ENCODE results near the gene TRIO.

The TRIO gene

DNA sequence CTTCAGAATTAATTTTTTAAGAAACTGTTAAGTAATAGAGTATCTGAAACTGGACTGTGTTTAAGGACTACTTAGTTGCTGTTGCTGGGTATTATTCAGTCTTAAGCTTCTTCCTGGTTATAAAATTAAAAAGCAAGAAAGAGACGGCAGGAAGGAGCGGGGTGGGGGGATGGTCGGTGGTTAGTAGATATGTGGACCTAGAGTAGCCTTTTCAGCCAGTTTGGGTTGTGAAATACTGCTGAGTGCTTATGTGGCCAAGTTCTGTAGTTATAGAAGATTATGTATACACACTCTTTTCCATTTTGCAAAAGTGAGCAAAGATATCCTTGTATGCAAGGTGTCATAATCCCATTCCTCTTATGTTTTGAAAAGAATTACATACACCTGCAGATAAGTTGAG, 28.5 kb downstream of the TRIO start:
- DNase-seq (ENCODE audit: low read depth), result peak; percentile 65
- H3K4me3 ChIP-seq (ENCODE audit: control insufficient read depth, low read depth, low read length), result no peak overlapping the region
- TF ChIP-seq, protein P1, sequence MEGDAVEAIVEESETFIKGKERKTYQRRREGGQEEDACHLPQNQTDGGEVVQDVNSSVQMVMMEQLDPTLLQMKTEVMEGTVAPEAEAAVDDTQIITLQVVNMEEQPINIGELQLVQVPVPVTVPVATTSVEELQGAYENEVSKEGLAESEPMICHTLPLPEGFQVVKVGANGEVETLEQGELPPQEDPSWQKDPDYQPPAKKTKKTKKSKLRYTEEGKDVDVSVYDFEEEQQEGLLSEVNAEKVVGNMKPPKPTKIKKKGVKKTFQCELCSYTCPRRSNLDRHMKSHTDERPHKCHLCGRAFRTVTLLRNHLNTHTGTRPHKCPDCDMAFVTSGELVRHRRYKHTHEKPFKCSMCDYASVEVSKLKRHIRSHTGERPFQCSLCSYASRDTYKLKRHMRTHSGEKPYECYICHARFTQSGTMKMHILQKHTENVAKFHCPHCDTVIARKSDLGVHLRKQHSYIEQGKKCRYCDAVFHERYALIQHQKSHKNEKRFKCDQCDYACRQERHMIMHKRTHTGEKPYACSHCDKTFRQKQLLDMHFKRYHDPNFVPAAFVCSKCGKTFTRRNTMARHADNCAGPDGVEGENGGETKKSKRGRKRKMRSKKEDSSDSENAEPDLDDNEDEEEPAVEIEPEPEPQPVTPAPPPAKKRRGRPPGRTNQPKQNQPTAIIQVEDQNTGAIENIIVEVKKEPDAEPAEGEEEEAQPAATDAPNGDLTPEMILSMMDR (conservative IDR thresholded peaks at IDR 0.05; ENCODE audit: control insufficient read depth, insufficient read depth, low read depth, low read length), result no peak

DNA sequence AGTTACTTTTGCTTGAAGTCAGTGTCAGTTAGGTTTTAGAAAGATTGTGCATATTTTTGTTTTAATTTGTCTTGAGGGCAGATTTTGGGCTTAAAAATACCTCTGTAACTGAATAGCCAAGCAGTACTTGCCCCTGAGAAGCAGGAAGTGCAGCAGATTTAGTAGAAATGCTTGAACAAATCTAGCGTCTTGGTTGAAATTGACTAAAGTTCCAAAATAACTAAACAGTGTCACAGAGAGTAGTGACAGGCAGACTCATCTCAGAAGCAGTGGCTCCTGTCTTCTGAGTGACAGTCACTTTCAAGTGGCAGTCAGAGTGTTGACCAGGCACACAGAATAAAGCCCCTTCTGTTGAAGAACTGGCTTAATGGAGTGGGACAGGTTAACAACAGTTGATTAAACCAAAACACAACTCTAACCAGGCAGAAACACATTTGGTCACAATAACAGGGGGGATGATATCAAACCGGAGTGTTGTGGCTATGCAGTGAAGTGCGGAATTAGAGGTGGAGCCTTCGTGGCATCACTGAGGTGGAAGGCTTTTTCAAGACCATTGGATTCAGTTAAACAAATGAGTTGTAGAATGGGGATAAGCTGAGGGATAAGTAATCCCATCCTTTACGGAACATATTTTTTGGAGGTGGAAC, 29.1 kb downstream of the TRIO start:
- TF ChIP-seq, protein P1 (conservative IDR thresholded peaks at IDR 0.05; ENCODE audit: control insufficient read depth, insufficient read depth, low read depth, low read length), result no peak
- no peak overlapping the region for H3K4me3 ChIP-seq (ENCODE audit: control insufficient read depth, low read depth, low read length)
- no peak for DNase-seq (ENCODE audit: low read depth)

DNA sequence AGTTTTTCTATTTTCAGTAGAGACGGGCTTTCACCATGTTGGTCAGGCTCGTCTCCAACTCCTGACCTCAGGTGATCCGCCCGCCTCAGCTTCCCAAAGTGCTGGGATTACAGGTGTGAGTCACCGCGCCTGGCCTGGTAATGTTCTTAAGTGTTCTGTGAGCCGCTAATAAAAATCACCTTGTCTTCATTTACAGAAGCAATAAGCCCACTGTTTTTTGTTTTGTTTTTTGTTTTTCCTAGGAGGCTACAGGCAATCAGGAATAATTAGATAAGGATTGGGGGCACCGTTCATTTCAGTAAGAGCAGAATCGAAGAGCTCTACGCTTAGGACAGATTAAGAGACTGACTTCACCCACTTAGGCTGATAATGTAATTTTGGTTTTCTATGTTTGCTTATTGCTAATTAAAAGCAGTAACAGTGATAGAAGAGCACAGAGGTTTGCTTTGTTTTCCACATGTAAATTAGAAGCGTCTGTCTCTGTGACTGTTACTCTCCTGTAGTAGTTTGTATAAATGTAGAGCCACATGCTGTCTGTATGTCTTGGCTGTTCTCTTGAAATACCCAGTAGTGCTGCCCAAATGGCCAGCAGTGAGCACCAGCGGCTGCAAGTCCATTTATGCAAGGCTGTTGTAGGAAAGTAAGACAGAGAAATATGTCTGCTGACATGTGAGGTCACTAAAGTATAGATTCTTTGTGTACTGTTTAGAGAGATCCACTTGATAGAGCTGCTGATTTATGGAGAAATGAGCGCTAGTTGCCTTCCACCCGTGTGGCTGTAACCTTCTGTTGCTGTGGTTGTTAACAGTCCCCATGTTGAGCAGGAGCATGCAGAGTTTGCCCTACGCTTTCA, 30.5 kb downstream of the TRIO start:
- TF ChIP-seq, protein P1 (conservative IDR thresholded peaks at IDR 0.05; ENCODE audit: control insufficient read depth, insufficient read depth, low read depth, low read length), result no peak
- DNase-seq (ENCODE audit: low read depth), result no peak
- no peak overlapping the region for H3K4me3 ChIP-seq (ENCODE audit: control insufficient read depth, low read depth, low read length)

DNA sequence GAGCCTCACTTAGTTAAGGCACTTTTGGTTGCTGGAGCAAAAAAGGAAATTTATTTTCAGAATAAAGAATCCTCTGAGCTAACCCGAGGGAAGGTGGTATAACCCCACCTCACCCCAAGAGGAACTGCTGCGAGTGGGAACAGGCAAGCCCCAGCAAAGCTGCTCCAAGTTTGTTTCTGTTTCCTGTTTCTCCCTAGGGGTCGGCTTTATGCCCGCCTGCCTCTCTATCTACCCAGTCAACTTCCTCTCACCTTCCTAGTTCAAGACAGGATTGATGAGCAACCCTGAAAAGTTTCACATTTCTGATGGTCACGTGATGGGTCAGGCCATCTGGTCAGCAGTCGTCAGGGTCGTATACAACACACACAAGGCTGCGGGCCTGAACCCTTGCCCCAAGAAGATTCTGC, 31.1 kb downstream of the TRIO start:
- H3K4me3 ChIP-seq (ENCODE audit: control insufficient read depth, low read depth, low read length), result no peak overlapping the region
- TF ChIP-seq, protein P1 (conservative IDR thresholded peaks at IDR 0.05; ENCODE audit: control insufficient read depth, insufficient read depth, low read depth, low read length), result no peak
- no peak for DNase-seq (ENCODE audit: low read depth)

DNA sequence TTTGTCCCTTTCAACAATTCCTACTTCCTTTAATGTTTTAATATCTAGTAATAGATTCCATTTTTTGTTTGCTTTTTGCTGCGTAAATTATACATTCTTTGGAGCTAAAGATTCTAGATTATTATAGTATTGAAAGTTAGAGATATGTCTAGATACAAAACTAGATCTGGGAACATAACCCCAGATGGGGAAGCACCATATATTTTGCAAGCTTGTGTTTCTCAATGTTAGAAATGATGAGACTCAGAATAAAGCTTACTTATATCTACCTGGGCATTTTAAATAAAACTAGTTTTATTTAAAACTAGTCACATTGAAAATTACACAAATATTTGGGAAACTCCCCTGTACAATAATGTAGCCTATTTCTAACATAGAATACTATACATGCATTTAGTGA, 32.2 kb downstream of the TRIO start:
- TF ChIP-seq, protein P1 (conservative IDR thresholded peaks at IDR 0.05; ENCODE audit: control insufficient read depth, insufficient read depth, low read depth, low read length), result no peak
- no peak overlapping the region for H3K4me3 ChIP-seq (ENCODE audit: control insufficient read depth, low read depth, low read length)
- DNase-seq (ENCODE audit: low read depth), result no peak

DNA sequence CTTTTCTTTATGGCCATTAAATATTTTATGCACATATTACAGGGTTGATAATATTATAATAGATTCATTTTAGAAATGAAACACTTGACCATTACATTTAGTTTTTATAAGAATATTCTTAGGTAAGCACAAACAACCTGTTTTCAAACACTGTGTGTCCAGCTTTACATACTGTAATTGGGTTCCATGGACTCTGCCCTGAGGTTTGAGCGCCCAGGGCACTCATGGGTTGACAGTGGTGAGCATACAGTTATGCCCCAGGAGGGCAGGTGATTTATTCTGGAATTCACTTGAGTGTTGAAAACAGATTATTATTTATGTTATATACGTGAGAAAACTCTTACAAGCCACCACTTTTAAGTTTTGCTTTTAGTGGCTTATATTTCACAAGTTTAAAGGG, 33.7 kb downstream of the TRIO start:
- H3K4me3 ChIP-seq (ENCODE audit: control insufficient read depth, low read depth, low read length), result no peak overlapping the region
- no peak for DNase-seq (ENCODE audit: low read depth)
- TF ChIP-seq, protein P1 (conservative IDR thresholded peaks at IDR 0.05; ENCODE audit: control insufficient read depth, insufficient read depth, low read depth, low read length), result no peak

Data from fibroblast of mammary gland (primary cell).